Testis (tissue), 2 donors: Measurements from ENCODE around the gene GARRE1.

Experiments used
- CTCF ChIP-seq, 3 experiments: fragments of 450-650 bp in 2 of 3; fragments of 200-600 bp in 1 of 3; sonication (generic) in 1 of 3; IDR thresholded peaks; one replicate each; pipeline ENCODE4 v1.5.1; 2016 to 2019; ENCODE audit warnings: antibody characterized with exemption in 3 of 3, mild to moderate bottlenecking in 2 of 3, moderate library complexity in 1 of 3
- POLR2A ChIP-seq: fragments of 450-650 bp; IDR thresholded peaks from one replicate; pipeline ENCODE4 v1.6.1; 2017; ENCODE audit warnings: antibody characterized with exemption, mild to moderate bottlenecking, moderate library complexity

GRCh38 chr19:34277244-34277643 lies 22.9 kb downstream of the GARRE1 start:
- TF ChIP-seq CTCF (IDR thresholded peaks at IDR 0.05), result no peak
- TF ChIP-seq POLR2A, result no peak
